GM21786 (cell line): ENCODE data around the gene DEGS2.
"Not testable (repeated sequence)": the region's sequence is repeated elsewhere in the genome, so short reads cannot be mapped to it uniquely, and the experiment has no call there.

Source experiments
- ATAC-seq: cut with Tn5 transposase; IDR thresholded peaks from one replicate; pipeline ENCODE4 v1.9.1; 2021; ENCODE audit not compliant: unreplicated experiment

Gene DEGS2

DNA sequence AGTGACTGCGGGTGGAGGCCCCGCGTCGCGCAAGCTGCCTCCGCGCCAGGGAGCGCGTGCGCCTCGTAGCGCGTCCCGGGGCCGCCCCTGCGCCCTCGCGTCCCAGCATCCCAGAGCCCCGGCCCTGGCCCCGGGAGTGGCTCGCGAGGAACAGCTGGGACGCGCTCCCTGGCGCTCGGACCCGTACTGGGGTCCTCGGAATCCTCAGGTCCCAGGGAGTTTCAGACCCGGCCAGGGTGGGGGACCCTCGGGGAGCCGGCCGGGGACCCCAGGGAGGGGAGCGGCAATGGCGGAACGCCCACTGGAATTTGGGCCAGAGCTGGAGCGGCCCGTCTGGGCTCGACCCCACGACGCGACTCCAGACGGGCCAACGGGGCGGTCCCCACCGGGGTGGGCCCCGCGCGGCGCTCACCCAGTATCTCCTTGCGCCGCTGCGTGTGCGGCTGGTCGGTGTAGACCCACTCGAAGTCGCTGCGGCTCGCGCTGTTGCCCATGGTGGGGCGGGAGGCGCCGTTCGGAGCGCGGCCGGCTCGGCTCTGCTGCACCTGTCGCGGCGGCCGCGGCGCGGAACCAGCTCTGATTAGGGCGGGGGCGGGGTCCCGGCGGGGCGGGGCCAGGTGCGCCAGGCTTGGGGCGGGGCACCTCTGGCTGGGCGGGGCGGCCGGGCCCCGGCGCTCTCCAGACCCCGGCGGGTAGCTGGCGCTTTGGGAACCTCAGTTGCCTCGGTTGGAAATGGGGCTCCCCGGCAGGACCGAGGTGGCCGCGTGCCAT is at the start of gene DEGS2:
TSS of gene DEGS2 (minus strand) at position 552 of the 771 bp plus-strand sequence. CDS start at position 494, 58 bp downstream.
- peak; percentile 41 for ATAC-seq

DNA sequence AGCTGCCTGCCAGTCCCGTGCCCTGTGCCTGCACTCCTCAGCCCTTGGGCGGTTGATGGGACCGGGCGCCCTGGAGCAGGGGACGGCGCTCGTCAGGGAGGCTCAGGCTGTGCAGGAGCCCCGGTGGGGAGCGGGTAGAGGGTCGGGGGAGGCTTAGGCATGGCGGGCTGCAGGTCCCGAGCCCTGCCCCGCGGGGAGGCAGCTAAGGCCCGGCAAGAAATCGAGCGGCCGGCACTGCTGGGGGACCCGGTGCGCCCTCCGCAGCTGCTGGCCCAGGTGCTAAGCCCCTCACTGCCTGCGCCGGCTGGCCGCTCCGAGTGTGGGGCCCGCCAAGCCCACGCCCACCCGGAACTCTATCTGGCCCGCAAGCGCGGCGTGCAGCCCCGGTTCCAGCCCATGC is 48.7 kb upstream of the DEGS2 start:
- ATAC-seq: not testable (repeated sequence)

DNA sequence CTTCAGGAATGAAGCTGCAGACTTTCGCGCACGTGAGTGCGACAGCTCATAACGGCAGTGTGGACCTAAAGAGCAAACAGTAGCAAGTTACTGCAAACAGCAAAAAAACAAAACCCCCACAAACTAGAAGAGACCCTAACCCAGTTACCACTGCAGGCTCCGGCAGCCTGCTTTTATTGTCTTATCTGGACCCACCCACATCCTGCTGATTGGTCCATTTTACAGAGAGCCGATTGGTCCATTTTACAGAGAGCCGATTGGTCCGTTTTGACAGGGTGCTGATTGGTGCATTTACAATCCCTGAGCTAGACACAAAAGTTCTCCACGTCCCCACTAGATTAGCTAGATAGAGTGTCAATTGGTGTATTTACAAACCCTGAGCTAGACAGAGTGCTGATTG is 48.1 kb upstream of the DEGS2 start:
- ATAC-seq: not testable (repeated sequence)

DNA sequence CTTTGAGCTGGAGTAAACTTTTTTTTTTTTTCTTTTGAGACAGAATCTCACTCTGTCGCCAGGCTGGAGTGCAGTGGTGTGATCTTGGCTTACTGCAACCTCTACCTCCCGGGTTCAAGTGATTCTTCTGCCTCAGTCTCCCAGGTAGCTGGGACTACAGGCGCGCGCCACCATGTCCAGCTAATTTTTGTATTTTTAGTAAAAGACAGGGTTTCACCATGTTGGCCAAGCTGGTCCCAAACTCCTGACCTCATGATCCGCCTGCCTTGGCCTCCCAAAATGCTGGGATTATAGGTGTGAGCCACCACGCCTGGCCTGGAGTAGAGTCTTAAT is 45.4 kb upstream of the DEGS2 start:
- ATAC-seq: not testable (repeated sequence)

DNA sequence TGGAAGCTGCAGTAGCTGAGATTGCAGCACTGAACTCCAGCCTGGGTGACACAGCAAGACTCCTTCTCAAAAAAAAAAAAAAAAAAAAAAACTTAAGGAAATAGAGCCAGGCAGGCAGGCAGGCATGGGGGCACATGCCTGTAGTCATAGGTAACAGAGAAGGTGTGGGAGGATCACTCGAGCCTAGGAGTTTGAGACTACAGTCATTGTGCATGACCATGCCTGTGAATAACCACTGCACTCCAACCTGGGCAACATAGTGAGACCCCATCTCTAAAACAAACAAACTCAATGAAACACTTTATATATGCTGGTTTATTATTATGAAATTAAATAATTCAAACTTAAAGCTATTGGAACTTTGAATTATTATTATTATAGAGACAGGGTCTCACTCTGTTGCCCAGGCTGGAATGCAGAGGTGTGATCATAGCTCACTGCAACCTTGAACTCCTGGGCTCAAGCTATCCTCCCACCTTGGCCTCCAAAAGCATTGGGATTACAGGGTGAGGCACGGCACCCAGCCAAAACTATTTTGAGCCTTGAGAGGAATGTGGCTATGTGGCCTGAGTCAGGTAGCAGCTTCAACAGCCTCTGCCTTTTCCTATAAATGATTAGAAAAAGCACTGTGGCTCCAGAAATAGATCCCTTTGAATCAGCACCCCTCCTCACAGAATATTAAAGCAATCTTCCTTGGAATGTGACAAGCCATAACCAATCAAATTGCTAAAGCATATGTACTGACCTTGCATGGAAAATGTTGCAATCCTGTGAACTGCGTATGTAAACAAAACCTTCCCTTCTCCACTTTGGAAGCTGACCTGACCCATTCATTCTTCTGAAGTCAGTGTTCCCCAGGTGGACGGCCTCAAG is 44.8 kb upstream of the DEGS2 start:
- no peak for ATAC-seq

DNA sequence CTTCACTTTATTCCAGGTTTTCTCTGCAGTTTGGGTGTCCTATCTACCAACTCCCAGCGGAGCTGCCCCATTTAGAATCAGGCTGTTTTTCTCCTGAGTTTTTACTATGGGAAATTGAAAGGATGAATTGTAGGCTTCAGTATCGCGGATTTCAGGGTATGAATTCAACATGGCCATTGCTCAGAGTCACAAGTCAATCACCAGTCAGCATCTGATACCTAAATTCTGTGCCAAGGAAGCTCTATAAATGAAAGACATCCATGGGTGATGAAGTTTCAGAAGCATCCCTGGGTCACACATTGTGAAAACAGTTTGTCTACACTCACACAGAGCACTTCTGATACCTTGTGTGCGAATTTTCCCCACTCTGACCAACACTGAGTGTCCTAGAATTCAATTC is 43.7 kb upstream of the DEGS2 start:
- no peak for ATAC-seq

DNA sequence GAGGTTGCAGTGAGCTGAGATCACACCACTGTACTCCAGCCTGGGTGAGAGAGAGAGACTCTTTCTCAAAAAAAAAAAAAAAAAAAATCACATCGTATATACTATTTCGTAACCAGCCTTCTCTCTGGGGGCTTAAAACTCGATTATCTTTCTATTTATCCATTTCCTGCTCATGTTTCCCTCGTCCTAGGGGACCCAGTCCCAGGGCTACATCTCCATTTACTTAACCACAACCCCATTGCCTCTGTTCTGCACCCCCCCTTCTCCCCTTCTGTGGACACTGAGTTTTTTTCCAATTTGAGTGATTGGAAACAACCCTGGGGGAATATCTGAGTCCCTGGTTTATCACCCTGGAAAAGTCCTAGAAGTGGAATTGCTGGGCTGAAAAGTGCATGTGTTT is 43.3 kb upstream of the DEGS2 start:
- ATAC-seq: no peak

DNA sequence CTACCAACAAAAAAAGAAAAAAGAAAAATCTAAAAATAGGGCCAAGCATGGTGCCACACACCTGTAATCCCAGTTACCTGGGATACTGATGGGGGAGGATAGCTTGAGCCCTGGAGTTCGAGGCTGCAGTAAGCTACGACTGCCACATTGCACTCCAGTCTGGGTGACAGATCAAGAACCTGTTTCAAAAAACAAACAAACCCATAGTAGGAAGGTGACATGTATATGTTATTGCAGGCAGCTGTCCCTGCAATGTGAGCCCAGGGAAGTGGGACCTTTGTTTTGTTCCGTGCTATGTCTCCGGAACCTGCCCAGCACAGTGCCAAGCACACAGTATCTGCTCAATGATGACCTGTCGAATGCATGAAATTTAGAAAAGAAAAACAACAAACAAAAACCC is 42.3 kb upstream of the DEGS2 start:
- ATAC-seq: no peak

DNA sequence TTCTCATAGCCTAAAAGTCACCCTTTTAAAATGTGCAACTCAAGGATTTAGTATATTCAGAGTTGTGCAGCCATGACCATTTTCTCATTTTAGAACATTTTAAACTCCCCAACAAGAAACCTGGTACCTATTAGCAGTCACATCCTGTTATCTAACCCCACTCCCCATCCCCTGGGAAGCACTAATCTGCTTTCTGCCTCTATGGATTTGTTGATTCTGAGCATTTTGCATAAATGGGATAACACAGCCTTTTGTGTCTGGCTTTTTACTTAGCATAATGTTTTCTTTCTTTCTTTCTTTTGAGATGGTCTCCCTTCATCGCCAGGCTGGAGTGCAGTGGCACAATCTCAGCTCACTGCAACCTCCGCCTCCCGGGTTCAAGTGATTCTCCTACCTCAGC is 40.9 kb upstream of the DEGS2 start:
- ATAC-seq: no peak

DNA sequence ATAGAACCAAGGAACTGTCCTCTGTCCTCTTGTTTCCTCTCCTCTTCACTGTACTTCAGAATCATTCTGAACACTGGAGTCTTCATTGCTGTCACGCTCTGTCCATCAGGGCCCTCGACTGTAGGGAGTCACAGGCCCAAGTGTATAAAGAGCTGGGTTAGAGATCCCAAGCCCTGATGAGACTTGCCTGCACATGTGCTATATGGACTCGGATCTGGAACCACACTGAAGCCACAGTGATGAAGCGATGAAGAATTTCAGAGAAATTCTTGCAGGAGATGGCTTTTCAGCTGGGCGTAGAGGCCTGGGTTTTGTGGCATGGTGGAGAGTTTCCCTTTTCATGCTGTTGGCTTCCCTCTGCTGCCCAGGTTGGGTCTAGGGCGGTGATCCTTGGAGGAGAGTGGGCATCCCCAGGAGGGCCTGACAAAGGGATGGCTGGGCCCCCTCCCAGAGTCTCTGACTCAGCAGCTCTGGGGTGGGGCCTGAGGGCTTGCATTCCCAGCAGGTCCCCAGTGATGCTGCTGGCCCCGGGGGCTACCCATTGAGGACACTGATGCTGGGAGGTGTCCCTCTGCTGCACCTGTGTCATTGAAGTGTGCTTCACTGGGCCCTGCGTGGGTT is 39.9 kb upstream of the DEGS2 start:
- ATAC-seq: no peak

DNA sequence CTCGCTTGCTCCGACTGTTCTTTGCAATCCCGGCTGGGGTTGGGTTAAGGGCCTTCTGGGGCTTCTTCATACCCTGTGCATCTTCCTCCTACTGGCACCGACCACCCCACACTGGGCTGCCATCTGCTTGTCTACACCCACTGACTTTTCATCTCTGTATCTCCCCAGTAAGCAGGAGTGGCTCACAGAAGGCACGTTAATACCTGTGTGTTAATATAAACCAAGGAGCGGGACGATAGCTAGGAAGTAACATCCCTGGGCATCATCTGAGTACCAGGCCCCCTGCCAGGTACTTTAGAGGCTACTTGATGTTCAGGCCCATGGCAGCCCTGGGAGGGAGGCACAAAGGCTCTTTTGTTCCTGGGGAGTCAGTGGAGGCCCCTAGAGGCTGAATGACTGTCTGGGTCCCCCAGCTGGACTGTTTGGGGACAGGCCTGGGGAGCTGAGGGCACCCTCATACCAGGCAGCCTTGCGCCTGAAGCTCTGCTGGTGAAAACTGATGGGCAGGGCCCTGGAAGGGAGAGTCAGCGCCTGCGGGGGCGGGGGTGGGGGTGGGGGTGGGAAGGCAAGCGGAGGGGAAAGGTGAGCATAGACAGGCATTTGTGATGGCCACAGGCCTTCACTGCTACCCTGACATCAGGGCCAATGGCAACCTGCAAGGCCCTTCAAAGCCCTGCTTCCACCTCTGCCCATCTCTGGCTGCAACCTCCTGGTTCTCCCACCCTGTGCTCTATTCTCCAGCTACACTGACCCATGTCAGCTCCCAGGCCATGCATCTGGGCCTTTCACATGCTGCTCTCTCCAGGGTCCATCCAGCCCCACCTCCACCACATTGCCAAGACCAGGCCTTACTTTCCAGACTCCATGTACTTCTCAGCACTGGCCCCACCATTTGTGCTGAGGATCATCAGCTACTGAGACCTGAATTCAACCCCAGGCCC is 34.2 kb upstream of the DEGS2 start:
- ATAC-seq: no peak

DNA sequence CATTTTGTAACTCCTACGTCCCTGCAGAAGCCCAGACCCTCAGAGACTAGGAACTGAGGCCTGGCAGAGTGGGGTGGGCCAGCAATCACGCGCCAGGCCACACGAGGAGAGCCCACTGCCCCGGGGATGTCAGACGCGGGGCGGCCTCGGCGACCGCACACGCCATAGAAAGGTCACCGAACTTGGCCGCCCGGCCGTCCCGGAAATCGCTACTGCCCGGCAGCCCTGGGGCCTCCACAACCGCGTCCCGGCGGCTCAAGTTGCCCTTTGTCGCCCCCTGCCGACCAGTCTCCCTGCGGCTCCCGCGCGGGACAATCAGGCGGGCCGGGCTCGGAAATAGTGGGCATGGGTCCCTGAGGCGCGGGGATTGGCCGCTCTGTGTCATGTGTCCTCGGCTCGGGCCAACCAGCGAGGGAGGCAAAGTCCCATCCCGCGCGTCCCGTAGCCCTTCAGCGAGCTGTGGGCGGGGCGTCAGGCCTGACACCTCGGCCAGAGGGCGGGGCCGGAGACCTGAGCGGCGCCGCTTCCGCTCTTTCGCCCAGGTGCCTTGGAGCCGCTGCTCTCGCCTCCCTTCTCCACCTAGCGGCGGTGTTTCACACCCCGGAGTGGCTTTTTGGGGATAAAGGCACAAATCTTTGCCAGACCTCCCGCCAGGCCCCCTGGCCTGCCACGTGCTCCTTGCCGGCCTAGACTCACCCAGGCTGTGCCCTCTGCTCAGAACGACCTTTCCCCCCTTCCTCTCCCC is 33.4 kb upstream of the DEGS2 start:
- ATAC-seq: peak; percentile 97

DNA sequence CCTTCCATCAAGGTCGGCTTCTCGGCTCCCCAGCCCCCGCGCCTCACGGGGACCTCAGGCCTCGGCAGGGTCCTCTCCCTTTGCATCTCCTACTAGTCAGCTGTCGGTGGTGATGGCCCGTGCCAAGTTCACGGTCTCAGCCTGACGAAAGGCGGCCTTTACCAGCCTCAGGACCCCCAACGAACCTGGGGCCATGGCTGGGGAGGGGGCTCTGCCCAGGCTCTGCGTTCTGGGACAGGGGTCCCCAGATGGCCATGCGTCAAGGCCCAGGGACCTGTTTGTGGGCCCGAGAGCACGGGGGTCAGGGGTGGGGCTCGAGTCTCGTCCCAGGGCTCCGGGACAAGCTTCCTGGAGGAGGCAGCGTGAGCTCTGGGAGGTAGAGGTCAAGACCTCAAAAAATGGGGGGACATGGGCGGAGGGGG is 32.8 kb upstream of the DEGS2 start:
- no peak for ATAC-seq

DNA sequence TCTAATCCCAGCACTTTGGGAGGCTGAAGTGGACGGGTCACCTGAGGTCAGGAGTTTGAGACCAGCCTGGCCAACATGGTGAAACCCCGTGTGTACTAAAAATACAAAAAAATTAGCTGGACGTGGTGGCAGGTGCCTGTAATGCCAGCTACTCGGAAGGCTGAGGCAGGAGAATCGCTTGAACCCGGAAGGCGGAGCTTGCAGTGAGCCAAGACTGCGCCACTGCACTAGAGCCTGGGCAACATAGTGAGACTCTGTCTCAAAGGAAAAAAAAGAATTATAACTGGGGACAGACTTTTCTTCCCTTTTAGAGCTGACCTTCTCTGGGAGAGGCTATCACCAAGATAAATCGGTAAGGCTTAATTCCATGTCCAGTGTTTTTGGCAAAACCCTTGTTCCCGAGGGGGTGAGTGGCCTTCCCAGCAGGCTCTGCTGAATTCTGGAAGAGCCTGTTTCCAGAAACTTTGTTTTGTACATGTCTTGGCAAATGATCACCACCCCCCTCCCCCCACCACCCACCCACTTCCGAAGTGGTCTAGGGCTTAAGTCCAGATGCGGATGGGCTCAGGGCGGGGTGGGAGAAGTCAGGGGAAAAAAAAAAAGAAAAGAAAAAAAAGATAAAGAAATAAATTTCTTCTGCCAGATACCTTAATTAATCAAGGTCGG is 32.3 kb upstream of the DEGS2 start:
- ATAC-seq: no peak

DNA sequence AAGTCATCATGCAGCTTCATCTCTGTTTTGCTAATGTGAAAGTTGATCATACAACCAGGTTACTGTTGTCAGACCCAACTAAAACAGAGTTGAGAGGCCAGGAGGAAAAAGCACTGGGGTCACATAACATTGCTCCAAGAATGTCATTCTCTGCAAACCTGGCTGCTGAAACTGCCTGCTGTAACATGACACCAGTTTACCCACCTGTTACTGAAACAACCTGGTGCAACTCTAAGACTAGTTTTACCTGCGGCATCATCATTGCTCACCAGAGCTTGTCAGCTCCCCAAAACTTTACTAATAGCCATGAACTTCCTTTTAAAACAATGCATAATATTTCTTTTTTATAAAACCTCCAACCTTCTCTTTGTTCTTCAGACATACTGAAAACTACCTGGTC is 30.7 kb upstream of the DEGS2 start:
- no peak for ATAC-seq

DNA sequence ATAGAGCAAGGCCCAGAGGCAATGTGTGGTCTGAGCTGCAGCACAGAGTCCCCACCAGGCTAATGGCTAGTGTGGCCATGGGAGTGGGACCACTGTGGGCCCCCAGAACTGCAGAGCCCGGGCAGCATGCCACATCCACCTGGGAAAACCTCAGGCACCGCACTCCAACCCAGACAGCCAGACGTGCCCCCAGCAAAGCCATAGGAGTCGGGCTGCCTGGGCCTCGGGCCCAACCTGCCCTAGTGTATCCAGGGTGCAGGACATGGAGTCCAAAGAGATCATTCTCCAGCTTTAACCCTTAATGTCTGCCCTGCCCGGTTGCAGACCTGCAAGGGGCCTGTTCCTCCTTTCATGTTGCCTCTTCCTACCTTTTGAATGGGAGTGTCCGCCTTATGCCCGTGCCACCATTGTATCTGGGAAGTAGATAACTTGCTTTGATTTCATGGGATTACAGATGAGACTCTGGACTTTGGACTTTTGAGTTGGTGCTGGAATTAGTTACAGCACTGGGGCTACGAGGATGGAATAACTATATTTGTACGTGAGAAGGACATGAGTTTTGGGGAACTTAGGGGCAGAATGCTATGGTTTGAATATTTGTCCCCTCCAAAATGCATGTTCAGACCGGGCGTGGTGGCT is 29.1 kb upstream of the DEGS2 start:
- ATAC-seq: no peak

DNA sequence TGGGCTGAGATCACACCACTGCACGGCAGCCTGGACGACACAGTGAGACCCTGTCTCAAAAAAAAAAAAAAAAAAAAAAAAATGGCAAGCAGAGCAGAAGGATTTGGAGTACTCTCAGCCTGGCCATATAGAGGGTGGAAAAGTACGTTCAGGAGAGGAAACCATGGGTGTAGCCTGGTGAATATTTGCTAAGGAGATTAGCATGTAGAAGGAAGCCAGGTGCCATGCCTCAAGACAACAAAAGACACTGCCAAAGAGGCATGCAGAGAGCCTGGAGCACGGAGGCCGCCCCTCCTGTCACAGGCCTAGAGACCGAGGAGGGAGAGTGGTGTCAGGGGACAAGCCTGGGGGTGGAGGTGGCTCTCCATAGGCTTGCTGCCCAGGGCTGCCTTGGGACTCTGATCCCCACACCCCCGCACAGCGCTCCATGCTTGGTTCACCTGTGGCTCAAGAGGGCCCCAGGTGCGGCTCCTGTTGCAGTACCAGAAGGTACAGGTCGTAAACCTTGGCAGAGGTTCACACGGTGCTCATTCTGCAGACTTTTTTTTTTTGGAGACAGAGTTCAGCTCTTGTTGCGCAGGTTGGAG is 27.9 kb upstream of the DEGS2 start:
- ATAC-seq: no peak

DNA sequence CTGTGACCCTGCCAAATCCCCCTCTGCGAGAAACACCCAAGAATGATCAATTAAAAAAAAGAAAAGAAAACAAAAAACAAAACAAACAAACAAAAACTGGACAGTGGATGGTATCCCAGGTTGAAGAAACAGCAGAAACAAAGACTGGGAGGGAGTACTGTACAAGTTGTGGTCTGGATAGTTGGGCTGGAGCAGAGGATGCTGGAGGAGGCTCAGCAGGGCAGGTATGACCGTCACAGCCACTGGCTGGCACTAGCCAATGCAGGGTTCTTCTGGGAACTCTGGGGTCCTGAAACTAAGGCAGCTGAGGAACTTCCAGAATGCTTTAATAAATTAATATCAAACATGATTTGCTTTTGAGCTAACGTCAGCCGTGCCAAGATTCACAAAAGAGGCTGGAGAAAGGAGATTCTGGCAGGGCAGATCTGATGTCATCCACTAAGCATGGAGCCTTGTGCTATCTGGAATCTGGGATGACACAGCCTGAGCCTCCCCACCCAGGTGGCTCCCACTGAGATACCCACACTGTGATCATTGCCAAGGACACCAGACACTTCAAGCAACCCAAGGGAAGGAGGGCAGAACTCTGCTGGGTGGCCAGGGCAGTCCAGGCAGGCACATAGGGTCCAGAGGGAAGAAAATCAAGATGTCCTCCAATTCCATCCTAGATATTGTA is 22.6 kb upstream of the DEGS2 start:
- ATAC-seq: not testable (repeated sequence)
